Stromal cell of bone marrow (primary cell): ENCODE results near the gene GNAO1.

Experiments
- DNase-seq: peaks from one replicate; pipeline ENCODE4 v3.0.0-alpha.2; 2012; ENCODE audit warnings: low read depth

The GNAO1 gene

DNA sequence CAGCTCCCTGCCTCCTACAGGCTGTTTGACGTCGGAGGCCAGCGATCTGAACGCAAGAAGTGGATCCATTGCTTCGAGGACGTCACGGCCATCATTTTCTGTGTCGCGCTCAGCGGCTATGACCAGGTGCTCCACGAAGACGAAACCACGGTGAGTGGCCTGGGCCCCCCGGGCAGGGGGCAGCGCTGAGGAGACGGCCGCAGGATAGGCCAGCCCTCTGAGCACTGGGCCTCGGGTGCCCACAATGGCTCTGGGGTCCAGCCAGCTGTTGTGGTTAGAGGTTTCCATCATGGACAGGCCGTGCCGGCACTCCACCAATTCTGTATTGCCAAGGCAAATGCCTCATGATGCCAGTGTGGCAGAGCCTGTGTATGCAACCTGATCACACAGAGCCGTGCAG lies 145.4 kb downstream of the GNAO1 start:
- DNase-seq, result no peak

DNA sequence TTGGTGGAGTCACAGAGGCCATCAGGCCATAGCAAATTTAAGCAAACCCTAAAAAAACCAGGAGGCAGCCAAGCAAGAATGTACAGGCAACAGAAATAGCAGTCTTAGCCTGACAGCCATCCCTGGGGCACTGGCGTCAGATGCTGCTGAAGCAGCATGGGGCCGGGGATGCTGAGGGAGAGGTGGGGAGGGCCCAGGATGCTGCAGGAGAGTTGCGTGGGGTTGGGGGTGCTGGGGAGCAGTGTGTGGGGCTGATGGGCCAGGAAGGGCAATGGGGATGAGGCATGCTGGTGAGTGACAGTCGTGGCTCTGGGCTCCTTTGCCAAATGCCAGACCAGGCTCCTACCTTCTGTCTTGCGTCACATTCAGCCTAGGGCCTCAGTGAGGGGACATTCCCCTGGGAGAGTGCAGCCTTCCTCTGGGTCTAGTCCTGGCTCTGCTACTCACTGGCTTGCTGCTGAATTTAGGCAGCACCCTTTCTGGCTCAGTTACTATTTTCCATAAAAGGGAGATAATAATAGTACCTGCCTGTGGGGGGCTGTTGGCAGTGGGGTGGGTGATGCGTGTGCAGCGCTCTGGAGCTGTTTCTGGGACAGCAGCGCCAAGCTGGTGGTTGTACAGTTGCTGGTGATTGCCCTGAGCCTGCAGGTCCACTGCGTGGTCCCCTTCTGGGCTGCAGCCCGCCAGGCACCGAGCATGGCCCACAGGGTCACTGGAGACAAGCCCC lies 146.0 kb downstream of the GNAO1 start:
- no peak for DNase-seq

DNA sequence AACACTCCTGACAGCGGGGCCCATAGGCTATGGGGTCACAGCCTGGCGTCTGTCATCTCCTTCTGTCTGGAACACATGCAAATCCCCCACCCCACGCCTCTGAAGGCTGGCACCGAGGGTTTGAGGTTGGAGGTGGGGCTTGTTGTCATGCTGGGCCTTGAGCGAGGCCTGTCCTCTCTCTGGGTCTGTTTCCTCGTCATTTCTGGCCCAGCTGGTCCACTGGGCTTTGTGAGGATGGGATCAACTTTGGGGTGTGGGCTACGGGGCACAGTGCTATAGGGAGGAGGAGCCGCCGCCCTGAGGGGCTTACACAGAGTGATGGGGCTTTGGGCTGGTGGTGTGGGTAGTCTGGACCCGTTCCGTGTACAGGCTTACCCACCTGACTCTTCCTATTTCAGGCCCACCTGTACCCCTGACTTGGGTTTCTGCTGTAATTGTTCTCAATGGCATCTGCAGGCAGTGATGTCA lies 146.6 kb downstream of the GNAO1 start:
- no peak for DNase-seq

DNA sequence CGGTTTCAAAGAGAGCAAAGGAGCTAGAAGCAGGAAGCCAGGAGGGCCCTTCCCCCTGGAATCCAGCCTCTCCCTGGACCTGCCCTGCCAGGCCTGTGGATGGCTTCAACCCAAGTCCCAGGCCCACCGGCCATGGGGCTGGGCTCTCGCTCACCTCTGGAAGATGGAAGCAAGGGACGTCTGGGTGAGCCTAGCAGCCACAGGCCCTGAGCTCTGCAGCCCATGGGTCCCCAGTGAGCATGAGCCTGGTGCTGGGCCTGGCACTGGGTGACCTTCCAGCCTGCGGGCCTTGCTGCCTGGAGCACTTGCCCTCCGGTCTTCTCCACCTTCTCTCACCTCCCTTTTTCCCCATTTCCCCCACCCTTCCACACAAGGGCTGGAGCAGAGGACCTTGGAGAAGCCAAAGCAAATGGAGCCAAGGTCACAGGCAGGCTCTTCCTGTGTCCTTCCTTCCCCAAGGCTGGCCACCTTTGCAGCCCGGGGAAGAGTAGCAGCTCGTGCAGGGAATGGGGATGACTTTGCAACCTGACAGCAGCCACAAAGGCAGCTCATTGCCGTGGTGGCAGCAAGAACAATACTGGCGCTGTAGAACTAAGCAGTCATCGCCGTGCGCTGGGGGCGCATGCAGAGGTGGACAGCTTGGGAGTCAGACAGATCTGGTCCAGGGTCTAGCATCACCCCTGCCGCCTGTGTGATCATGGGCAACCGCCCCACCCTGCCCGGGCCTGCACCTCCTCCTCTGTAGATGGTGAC lies 147.5 kb downstream of the GNAO1 start:
- DNase-seq, result no peak

DNA sequence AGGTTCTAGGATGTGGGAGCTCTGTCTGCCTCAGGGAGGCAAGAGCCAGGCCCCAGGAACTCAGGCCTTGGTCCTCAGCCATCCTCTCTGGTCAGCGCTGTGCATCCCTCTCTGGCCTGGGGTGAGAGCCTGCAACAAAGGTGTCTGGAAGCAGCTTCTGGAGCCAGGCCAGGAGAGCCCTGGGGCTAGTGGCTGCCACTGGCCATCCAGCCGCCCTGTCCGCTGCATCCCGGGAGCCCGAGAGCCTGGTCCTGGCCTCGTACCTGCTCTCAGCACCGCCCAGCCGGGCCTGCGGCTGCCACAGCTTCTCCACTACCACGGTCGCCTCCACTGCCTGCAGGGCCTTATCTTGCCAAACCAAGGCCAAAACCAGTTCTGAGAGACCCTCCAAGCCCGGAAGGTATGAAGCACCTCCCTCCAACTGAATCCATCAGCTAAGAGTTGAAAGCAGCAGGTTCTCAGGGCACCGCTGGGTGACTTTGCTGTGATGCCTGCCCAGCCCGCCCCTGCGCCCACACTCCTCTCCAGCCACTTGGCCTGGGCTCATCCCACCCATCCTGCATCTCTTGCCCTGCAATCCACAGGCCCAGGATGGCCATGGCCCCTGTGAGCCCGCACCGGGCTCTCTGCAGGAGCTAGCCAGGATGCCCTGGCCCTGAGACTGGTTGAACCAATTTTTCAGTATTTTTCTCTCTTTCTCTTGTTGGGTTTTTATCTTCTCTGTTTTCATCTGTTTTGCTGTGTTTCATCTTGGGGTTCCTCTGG lies 148.3 kb downstream of the GNAO1 start:
- DNase-seq, result no peak

DNA sequence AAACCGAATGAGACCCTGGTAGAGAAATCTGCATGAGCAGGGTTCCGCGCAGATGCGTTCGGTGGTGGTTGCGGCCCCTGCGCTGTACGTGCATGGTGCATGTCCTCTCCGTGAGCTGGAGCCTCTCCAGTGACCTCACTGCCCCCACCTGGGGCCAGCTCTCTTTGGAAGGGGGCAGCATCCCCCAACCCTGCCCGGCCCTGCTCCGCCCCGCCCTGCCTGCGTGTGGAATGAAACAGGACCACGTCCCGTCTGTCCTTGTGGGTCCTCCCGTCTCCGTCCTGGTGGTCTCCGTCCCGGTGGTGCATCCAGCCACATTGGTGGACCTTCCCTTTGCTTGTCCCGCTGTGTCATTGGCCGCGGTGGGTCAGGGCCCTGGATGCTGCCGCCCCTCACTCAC lies 149.1 kb downstream of the GNAO1 start:
- DNase-seq, result no peak

DNA sequence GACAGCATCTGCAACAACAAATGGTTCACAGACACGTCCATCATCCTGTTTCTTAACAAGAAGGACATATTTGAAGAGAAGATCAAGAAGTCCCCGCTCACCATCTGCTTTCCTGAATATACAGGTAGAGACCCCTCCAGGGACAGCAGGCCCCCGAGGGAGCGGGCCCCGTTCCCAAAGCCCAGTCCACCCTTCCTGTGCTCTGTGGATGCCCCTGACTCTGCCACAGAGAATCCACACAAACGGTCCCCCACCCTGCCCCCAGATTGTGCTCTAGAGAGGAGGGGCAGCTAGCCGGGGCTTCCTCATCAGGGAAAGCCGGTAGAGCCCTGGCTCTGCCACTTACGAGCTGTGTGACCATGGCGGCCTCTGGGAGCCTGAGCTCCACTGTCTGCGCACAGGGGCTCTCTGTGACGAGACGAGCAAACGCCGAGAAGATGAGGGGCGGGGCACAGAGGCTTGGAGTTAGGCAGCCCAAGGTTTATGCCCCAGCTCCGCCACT lies 149.6 kb downstream of the GNAO1 start:
- no peak for DNase-seq

DNA sequence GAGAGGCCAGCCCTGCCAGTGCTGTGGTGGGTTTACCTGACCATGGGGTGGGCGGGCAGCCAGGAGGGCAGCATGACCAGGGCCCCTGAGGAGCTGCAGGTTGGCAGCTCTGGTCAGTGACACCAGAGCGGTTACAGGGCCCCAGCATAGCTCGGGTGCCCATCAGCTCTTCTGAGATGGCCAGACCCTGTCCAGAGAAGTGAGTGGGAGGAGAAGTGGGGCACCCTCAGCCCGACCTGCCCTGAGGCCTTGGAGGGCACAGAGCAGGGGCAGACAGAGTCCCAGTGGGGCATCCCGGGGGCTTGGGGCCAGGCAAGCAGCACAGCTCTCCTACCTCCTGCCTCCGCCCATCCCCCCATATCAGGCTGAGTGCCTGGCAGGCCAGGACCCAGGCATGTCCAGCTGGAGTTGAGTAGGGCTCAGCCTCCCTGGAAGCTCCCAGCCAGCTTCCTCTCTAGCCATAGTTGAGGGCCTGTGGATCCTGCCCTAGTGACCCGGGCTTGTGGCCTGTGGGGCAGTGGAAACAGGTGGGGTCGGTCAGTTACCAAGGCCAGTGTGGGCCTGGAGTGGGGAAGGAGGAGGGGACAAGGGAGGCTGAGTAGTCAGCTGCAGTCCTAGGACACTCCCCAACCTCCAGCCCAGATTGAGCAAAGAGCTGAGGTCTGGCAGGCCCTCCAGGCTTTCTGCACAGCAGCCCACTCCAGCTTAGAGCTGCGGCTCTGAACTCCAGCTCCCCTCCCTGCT lies 150.5 kb downstream of the GNAO1 start:
- no peak for DNase-seq

DNA sequence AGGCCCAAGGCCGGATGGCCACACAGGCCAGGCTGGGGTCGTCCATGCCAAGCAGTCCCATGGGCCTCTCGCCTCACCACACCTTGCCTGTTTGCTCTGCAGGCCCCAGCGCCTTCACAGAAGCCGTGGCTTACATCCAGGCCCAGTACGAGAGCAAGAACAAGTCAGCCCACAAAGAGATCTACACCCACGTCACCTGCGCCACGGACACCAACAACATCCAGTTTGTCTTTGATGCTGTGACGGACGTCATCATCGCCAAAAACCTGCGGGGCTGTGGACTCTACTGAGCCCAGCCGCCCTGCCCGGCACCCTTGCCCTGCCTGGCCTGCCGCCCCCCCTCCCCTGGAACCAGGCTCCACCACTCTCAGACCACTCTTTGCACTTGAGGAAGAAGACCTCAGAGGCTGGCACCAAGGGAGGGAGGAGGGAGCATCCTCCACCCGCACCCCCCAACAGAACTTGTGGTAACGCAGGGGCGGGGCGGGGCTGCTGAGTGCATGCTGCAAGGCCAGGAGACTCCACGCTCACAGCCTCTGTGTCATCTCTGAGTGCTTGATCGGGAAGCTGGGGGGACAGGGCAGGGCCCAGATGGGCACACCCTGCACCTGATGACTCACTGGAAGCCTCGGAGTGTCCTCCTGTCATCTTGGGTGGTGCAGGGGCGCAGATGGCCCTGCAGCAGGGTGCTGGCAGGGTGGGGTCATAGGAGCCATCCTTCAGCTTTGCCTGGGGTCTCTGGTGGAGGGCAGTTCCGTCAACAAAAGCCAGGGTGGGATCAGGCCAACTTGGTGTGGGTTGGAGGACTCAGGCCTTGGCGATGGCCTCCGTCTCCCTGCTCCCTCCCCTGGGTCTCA lies 152.6 kb downstream of the GNAO1 start:
- DNase-seq, result no peak

DNA sequence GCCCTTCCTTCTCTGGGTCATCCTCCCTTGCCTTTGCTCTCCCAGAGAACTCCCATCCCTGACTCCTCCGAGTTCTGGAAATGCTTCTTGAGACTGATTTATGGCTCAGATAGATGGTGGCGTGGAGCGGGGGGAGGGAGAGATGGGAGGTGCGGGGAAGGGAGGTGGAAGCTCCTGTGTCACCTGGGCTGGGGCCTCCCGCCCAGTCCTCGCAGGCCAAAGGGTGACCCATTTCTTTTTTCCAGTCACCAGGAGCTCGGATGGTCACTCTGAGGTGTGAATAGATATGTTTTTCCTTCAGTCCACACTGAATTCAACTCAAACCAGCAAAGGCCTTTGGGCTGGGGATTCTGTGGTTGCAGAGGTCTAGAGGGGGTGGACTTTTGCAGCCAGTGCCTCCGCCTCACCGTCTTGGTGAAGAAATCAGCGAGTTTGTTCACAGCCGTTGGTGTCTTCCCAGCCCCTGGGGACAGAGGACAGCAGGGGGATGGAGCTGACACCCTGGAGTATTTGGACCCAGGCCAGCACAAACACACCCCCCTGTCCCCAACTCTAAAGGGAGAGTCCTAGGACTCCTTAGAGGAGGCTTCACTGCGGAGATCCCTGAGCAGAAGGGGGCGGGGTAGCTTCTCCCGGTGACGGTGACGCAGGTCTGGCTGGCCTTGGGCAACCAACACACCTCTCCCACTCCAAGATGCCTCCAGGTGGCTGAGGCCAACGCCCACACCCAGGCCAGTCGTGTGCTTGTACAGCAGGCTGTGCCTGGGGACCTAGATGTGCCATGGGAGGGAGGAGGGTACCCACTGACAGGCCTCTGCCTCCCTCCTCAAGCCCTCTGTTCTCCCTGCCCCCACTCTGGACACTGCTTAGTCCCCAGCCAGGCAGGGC lies 153.5 kb downstream of the GNAO1 start:
- DNase-seq, result no peak

DNA sequence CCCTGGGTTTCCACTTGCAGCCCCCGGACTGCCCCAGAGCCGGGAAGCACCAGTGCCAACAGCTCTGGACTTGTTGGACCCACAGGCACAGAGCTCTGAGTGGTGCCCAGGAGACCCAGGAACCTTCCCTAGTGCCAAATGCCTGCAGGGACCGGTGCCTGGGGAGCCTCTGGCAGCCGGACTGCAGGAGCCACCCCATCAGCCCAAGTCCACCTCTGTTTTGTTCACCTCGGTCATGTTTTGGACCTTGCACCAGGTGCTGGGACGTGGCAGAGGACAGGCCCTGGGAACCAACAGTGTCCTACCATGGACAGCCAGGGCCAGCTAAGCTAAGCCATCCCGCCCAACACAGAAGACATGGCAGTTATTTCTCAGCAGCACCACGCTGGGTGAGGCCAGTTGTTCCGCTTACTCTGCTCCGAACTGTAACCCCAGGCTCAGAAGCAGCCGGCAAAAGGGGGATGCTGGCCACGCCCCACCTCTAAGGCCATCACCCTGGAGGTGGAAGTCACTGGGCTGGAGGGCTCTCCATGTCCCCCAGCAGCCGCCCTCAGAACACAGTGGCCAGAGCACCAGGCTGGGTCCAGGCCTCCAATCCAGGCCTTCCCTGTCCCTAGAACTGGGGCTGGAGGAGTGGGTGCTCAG lies 154.2 kb downstream of the GNAO1 start:
- DNase-seq, result no peak

DNA sequence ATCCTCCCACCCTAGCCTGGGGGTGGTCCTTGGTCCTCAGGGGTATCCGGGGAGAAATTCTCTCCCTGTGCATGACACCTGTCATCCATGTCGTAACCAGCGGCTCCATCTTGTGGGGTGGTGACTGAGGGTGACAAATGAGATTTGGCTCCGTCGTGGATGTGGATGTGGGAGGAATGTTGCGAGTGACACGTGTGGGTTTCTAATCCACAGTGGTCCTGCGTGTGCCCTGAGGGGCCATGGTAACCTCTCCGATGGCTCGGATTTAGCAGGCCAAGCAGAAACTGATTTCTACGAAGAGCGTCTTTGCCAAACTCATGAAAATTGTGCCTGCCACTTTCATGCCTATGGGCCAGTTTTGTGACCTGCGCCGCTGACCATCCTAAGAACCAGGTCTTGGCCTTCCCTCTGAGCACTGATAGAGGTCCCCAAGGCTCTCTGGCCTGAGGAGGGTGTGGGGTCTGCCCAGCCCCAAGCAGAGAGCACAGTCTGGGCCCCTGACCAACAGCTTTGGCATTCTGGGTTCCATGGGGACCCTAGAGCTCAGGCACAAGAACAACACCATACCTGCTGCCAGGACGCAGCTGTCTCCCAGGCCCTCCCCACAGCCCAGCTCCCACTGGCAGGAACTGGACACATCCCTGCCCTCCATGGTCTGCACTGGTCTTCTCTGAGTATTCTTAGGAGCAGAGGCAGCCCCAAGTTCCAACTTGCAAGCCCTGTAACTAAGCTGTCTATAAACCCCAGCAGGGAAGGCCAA lies 155.0 kb downstream of the GNAO1 start:
- DNase-seq, result no peak

DNA sequence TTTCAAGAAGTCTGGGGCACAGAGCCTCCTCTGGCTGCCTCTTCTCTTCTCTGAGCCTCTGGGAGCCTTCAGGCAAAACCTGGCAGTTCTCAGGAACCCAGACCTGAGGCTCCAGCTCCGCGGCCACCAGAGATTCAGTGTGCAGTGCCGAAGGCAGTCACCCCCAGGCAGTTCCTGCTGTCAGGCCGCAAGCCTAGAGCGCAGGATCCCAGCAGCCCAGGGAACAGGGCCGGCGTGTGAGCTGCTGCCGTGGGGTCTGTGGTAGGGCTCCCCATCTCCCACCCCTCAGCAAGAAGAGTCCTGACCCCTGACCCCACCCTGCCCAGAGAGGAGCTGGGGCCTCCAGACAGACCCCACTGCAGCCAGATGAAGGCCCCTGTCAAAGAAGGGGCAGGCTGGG lies 155.9 kb downstream of the GNAO1 start:
- no peak for DNase-seq

DNA sequence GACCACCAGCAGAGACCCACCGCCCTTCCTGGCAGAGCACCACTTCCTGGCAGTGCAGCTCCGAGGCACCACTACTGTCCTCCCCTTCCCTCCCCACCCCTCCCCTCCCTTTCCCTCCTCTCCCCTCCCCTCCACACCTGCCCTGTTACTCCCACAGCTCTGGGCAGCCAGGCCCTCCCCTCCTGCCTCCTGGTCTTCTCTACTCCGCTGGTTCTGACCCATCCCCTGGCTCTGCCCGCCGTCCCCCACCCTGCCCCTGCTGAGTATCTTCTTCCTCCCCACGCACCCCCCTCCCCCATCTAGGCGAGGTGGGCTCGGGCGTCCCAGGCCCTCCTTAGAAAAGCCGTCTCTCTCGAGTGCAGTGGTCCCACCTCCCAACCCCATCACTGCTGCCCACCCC lies 156.4 kb downstream of the GNAO1 start:
- no peak for DNase-seq

DNA sequence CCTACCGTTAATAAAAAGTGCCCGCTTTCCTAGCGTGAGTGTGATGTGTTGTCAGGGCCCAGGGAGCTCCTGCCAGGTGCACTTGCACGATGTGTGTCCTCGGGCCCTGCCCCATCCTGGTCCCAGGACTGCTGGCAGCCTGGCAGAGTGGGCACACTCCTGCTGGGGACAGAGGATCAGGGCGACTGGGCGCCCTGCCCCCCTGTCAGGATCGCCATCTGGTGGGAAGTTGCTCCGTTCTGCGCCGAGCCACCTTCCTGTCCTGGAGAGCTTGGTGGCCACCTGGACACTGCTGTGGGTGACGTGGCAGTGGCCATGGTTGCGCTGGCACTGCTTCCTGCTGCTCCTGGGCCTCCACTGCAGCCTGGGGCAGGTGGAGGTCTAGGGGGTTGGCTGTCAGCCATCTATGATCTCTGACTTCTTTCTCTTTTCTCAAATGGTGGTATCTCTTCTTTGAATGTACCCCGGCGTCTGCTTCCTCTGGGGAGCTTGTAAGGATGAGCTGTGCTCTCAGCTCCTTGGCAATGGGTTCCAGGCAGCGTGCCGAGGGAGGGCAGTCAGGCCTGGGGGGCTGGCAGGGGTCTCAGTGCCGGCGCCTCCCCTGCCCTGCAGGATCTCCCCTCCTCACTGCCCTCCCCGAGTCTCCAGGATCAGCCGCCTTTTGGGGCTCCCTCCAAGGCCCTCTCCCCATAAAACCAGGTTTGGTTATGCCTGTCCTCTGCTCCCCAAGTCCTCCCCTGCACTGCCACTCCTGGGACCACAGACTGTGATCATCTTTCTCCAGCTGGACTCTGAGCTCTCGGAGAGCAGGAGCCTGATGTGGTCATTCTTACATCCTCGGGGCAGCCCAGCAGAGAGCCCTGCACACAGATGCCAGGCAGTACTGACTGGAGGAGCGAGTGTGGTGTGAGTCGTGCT lies 157.1 kb downstream of the GNAO1 start:
- DNase-seq, result no peak

DNA sequence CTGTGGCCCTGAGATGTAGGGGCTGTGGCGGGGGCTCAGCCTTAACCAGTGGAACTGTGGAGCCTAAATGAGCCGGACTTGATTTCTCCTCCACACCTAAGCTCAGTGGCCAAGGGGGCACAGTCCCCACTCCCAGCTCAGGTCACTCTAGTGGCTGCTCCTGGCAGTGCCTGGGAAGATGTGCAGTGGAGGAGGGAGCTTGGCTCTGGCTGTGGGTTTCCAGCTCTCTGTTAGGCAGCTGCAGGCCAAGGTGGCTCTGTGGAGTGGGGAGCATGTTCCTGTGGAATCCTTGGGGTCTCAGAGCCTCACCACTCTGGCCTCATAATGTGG lies 157.8 kb downstream of the GNAO1 start:
- DNase-seq, result no peak

DNA sequence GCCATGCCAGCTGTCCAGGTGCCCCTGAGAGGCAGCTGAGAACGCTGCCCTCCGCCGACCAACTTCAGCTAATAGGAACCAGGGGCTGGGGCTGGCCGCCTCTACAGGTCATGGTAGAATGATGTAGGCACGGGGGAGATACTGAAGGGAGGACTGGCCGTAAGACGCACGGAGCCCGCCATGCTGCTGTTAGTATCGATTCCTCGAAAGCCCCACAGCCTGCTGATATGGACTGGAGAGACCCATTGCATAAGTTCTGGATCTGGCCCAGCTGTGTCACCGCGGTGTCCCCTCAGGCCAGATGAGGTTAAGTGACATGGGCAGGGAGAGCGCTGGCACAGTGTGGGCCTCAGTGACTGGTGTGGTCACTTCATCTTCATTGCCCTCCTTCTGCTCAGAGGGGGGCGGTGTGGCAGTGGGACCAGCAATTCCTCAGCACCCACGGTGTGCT lies 158.4 kb downstream of the GNAO1 start:
- no peak for DNase-seq
